HG03064 (cell line): ENCODE results near the gene TNKS2.
A peak's percentile ranks its signal among the peaks of the same experiment; 100 is the strongest.
"Not testable (repeated sequence)": the region's sequence is repeated elsewhere in the genome, so short reads cannot be mapped to it uniquely, and the experiment has no call there.

ENCODE experiments used
- ATAC-seq: cut with Tn5 transposase; IDR thresholded peaks from one replicate; pipeline ENCODE4 v1.9.1; 2021; ENCODE audit warnings: low read depth; ENCODE audit not compliant: unreplicated experiment

TNKS2 gene

DNA sequence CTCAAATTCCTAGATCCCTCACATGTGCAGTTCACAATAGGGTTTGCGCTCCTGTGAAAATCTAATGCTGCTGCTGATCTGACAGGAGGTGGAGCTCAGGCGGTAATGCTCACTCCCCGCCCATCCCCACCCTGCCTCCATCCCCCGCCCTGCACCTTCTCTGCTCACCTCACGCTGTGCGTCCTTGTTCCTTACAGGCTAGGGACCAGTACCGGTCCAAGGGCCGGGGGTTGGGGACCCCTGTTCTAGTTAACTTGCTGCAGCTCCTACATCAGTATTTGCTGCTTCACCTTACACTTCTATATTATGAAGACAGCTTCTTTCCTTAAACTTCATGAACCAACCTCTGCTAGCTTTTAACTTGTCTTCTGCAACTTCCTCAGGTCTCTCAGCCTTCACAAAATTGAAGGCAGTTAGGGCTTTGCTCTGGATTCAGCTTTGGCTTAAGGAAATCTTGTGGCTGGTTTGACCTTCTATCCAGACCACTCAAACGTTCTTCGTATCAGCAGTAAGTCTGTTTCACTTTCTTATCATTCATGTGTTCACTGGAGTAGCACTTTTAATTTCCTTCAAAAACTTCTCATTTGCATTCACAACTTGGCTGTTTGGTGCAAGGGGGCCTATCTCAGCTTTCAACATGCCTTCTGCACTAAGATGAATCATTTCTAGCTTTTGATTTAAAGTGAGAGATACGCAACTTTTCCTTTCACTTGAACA lies 1.7 kb upstream of the TNKS2 start:
- peak; percentile 40 for ATAC-seq

DNA sequence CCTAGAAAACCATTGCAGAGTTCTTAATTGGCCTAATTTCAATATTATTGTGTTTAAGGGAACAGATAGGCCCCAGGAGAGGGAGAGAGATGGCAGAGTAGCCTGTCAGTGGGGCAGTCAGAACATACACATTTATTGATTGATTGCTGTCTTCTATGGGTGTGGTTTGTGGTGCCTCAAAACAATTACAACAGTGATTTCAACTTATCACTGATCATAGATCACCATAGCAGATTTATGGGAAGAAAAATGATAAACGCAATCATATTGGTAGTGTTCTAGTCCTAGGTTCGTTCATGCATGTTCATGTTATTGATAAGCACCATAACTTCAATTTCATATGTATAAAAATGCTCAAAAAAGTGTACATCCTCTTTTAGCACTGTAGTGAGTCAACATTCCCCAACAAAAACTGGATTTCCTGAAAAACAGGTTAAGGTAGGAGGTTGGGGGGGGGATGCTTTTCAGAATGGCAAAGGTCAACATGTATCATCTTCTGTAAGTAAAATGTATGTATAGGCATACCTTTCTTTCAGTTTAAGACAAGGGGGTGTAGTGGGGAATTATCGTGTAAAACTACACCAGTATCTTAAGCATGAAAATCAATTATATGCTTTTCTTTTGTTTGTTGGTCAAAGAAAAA lies 1.1 kb upstream of the TNKS2 start:
- no peak for ATAC-seq

DNA sequence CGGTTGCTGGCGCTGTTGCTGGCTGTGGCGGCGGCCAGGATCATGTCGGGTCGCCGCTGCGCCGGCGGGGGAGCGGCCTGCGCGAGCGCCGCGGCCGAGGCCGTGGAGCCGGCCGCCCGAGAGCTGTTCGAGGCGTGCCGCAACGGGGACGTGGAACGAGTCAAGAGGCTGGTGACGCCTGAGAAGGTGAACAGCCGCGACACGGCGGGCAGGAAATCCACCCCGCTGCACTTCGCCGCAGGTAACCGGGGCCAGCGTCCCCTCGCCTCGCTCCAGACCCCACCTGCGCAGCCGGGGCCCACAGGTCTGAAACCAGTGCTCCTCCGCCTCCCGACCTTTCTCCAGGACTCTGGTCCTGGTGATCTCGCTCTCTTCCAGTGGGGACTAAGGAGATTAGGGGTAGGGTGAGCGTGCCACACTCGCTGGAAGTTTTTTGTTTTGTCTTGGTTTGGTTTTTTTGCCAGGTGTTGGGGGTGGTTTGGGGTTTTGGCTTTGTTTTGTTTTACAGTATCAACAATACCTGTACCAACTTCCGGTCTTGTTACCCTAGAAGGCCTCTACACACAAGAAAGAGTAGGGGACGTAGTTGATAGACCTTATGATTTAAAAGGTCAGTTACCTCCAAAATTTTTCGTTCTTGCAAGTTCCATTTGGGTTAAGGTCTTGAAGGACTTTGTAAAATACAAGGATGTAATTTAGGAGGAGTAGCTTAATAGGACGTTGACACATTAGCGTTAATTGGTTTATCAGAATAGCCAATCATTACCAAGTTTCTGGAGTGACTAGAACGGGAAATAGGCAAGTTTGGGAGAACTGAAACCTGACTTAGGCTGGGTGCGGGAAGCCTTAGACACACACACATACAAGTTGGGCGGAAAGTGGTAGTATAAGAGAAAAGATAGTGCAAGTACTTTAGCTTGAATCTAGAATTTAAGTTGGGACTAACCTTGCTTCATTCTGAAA lies 704 bp downstream of the TNKS2 start:
- ATAC-seq: peak; percentile 40

DNA sequence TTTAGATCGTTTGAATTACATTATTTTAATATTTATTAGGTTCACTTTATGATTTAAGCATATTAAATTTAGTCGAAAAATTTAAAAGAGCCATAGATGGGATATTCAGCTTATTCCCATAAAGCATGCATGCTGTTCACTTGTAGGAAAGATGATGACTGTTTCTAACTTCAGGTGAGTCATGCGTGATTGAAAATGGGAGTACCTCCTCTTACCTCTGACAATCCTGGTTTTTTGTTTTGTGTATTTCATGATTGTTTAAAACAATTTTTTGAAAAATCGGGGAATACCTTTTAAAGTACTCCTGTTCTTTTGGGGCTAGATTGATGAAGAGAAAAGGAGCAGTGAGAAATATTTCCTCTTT lies 1.4 kb downstream of the TNKS2 start:
- no peak for ATAC-seq

DNA sequence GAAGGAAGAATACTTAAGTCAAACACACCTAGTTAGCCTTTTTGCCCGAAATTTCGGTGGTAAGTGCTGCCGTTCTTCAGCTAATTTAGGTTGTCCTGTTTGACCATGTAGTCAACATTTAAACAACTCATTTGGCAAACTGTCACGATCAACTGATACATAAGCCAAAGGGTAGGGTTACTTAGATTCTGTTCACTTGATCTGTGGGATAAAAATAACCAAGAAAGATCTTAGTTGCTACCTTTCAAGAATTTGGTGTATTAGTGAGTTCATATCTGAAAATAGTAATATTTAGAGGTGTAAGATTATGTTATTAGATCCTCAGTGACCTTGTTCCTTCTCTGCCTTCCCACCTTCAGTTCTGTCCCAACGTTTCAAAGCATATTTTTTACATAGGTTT lies 2.0 kb downstream of the TNKS2 start:
- ATAC-seq: no peak

DNA sequence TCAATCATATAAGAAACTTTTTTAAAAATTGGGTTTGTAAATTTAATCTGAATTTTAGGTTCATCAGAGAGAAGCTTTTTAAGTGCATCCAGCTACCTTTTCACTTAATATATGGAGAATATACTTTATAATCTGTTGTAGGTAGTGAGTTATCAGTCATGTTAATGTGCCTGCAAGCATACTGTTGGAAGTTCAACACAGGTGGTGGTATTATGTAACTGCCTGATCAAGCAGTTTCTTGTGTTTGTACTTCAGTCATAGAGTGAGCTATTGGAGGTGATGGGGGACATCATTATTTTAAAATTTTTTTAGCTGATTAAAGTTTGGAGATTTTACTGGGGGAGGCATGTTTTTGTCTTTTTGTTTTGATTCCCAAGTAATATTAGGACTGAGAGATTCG lies 2.5 kb downstream of the TNKS2 start:
- ATAC-seq: no peak

DNA sequence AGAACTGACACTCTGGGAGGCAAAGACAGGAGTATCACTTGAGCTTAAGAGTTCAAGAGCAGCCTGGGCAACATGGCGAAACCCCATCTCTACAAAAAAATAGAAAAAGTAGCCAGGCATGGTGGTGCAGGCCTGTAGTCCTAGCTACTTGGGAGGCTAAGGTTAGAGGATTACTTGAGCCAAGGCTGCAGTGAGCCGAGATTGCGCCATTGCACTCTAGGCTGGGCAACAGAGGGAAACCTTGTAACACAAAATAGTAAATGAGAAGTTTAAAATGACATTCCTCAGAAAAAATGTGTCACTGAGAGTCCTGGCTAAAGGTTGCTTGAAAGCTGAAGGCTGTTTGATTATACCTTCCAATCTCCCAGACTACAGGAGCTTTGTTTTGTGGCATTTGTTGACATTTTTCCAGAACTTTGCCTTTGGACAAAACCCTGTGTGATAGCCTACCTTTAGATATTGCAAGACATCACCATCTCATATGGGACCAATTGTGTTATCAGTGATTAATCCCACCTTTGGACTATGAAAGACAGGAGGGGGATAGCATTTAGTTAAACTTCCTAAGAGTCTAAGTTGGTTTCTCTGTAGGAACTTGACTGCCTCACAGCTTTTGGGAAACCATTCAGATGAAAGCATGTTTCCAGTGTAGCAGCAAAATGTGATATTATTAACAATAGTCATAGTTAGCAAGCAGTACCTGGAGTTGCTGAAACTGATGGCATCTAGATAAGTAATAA lies 5.3 kb downstream of the TNKS2 start:
- ATAC-seq: no peak

DNA sequence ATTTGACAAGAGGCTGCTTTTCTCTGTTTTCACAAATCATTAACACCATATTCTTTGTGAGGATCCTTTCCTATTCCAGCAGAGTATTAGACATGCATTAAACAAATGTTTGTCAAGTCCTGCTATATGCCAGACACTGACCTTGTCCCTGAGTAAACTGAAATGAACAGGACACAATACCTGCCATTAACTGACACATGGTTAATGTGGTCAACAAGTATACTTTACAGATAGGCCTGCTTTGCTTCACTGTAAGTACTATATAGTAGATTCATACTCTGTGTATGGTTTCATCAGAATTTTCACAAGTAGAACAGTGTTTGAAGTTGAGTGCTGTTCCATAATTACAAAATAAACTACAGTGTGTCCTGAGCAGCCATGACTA lies 5.9 kb downstream of the TNKS2 start:
- no peak for ATAC-seq

DNA sequence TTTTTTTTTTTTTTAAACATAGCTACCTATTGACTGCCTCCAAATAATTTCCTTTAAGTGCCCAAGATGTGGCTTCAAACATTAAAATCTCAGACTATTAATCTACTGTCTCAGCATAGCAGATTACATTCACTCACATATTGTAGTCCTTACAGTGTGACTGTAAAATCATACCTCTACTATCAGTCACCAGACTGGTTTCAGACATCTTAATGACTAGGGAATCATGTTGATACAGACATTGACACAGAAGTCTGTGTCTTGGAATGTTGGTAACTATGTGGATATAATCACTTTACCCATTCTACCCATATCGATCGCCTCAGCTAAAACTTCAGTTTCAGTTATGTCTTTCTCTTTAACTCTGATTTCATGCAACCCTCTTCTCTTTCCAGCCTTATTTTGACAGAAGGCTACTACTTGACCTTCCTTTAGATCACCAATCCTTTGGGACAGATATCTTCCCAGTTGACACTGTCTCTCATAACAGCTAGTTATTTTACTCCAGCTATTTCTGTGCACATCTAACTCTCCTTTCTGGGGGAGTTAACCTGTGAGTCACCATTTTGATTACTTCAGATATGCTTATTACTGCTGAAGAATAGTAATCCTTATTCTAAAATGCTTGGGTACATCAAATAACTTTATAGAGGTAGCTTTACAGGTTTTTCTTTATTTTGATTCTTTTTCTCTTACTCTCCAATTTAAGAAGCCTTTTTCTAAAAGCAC lies 7.0 kb downstream of the TNKS2 start:
- ATAC-seq: no peak

DNA sequence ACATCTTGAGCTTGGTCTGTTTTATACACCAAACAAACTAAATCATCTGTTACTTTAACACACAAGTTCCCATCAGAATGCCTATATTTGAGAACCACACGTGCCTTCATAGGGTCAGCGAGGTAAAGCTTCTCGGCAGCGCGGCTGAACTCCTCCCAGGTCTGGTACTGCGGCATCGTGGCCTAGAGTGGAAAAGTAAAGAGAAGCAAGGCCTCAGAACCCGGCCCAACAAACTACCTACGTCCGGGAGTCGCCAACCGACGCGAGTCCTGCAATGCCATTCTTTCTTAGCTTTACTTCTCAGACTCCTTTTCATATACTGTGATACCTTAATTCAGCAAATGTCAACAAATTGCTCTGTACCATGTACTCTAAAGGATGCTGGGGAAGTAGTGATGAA lies 9.0 kb downstream of the TNKS2 start:
- ATAC-seq: not testable (repeated sequence)

DNA sequence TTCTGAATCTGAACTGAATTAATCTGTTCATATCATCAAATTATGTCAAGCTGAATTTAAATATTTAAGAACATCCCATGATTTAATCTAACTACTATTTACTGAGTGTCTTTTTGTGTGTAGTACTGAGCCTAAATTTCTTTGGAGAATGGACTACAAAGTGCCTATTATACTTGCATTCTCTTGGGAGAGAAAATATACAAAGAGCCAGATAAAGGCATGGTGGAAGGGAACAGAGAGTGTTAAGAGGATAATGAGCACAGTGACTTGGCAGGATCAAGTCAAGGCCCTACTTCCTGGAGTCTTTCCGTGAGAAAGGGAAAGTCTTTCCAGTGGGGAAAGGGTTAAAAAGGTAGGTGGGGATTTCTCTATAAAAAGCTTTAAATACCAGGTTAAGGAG lies 15.0 kb downstream of the TNKS2 start:
- no peak for ATAC-seq

DNA sequence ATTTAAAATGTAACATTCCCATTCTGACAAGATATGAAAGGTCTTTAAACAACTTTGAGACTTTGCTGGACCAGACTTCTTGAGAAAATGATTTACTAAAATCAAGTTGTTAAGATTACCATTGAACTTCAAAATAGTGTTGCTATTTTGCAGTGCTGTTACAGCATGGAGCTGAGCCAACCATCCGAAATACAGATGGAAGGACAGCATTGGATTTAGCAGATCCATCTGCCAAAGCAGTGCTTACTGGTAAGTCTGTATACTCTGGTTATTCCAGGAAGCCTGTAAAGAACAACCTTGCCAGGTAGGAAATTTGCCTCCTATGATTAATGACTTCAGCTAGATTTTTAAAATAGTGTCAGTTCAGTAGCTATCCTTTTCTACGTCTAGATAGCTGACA lies 18.8 kb downstream of the TNKS2 start:
- ATAC-seq: no peak

DNA sequence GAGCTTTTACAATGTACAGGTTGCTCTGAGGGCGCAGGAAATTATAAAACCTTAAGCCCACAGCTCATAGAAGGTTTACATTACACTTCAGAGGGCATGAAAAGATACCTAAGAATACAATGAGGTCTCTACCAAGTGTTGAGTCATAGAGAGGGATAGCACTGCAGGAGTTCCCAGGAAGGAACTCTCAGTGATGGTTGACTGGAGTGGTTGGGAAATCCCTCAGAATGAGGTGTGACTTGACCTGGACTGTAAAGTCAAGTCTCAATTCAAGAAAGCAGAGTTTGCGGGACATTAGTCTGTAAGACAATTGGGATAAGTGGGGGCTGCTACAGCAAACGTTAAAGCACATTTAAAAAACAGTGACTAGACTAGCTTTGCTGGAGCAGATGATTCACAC lies 21.9 kb downstream of the TNKS2 start:
- no peak for ATAC-seq

DNA sequence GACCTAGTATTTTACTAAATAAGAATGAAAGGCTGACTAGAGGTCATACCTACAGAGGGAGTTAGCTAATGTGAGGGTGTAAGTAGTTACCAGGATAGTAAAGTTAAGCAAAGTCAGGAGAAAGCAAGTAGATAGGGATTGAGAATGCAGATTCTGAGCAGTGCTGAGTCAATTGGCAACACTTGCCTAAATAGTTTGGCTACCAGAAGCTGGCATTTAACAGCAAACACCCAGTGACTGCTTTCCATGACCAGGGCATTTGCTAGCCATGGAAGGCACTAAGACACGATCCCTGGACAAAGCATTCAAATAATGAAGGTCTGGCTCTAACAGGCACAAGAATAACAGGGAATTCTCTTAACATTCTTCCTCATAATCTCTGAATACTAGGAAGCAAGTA lies 25.9 kb downstream of the TNKS2 start:
- no peak for ATAC-seq

DNA sequence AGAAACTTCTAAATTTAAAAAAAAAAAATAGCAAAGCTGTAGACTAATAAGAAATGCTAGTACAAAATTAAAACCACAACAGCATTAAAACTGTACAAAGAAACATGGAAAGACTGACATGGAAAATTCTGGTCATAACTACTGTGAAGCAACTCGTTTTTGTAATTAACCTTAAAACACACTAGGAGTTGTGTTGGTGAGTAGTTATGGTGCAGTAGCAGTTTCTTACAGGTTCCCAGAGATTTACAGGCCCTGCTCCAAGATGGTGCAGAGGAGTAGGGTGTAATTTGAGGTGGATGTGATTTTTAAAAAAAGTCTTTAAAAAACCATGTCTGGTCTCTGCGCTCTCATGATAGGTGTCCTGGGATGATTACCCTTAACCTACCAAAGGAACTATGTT lies 31.0 kb downstream of the TNKS2 start:
- ATAC-seq: no peak

DNA sequence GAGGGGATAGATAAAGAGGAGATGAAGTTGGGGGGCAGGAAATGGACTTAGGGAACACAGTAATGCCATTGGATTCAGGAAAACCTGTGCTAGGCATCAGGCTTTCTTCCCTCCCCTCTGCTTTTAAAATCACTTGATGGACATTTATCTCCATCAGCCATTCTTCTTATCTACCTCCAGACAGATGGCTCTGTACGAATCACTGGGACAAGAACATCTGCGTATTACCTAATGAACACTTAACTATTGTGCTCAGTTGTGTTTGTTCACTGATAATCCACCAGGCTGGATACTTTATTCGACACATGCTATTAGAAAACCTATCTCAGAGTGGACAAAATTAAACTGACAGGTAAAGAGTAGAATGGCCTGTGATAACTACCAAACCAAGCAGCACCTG lies 40.0 kb downstream of the TNKS2 start:
- no peak for ATAC-seq

DNA sequence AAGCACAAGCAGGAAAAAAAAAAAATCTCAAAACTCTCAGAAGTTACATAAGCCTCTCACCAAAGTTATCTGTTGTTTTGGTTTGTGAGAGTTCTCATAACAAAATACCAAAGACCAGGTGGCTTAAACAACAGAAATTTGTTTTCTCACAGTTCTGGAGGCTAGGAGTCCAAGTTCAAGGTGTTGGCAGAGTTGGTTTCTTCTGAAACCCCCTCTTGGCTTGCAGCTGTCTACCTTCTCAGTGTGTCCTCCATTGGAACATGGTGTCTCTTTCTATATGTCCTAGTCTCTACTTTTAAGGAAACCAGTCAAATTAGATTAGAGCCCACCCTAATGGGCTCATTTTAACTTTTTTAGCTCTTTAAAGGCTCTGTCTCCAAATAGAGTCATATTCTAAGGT lies 44.9 kb downstream of the TNKS2 start:
- no peak for ATAC-seq

DNA sequence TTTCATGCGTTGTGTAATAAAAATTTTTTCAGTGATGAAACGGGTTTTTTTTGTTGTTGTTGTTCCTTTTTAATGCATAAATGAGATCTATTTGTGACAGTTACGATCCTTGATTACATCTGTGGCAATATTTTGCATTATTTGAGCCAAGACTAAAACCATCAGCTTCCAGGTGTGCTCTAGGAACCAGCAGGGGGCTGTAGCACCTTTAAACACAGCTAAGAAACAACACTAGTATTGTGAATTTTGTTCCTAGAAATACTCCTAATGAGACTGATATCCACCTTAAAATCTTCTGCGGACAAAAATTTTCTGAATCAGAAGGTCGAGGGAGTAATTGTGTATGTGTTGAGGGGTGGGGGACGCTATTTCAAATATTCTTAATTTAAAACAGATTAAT lies 58.4 kb downstream of the TNKS2 start:
- ATAC-seq: no peak

DNA sequence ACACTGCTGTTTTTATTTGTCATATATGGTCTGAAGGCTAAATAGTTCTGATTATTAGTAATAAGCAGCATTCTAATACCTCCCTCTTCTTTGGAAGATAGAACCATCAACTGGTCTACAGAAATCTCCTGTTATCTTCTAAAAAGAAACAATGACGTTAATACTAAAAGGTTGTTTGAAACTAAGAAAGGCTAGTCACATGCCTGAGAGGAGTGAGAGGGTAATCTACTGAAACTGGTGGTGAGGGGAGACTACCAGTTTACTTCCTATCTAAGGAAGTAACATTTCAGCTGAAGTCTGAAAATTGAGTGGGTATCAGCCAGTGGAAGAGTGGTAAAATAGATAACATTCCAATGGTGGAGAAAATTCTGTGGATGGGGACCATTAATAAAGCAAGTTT lies 62.7 kb downstream of the TNKS2 start:
- no peak for ATAC-seq

DNA sequence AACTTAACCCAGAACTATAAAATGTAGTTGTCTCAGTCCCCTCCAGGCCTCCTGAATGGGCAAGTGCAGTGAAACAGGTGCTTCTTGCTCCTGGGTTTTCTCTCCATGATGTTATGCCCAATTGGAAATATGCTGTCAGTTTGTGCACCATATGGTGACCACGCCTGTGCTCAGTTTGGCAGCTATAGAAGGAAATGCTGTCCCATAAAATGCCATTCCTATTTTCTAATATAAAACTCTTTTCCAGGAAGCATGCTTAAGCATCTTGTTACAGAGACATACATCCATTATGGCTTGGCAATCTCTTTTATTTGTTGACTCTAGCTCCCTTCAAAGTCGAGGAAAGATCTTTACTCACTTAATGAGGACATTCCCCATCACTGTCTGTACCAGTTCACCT lies 65.9 kb downstream of the TNKS2 start:
- ATAC-seq: no peak
